ENCODE data around the gene WAS. TPM values are rescaled to one million over a fixed set of nuclear protein-coding genes. Genes with fewer than 3 reads are reported as not detected.
"Not testable (repeated sequence)": the region's sequence is repeated elsewhere in the genome, so short reads cannot be mapped to it uniquely, and the experiment has no call there.

Gene WAS
- polyA plus RNA-seq, 3 donors, result 22.8 to 159 (median 38.0) TPM

DNA sequence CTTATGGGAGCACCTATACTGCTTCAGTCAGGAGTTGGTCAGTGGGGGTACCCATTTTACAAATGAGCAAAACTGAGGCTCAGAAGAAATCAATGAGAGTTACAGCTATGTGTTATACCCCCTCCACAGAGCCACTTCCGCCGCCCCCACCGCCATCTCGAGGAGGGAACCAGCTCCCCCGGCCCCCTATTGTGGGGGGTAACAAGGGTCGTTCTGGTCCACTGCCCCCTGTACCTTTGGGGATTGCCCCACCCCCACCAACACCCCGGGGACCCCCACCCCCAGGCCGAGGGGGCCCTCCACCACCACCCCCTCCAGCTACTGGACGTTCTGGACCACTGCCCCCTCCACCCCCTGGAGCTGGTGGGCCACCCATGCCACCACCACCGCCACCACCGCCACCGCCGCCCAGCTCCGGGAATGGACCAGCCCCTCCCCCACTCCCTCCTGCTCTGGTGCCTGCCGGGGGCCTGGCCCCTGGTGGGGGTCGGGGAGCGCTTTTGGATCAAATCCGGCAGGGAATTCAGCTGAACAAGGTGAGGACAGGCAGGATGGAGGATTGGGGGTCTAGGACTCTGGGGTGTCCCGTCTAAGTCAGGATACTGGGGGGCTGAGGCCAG lies 5.0 kb downstream of the WAS start:
- TF ChIP-seq, protein P1, sequence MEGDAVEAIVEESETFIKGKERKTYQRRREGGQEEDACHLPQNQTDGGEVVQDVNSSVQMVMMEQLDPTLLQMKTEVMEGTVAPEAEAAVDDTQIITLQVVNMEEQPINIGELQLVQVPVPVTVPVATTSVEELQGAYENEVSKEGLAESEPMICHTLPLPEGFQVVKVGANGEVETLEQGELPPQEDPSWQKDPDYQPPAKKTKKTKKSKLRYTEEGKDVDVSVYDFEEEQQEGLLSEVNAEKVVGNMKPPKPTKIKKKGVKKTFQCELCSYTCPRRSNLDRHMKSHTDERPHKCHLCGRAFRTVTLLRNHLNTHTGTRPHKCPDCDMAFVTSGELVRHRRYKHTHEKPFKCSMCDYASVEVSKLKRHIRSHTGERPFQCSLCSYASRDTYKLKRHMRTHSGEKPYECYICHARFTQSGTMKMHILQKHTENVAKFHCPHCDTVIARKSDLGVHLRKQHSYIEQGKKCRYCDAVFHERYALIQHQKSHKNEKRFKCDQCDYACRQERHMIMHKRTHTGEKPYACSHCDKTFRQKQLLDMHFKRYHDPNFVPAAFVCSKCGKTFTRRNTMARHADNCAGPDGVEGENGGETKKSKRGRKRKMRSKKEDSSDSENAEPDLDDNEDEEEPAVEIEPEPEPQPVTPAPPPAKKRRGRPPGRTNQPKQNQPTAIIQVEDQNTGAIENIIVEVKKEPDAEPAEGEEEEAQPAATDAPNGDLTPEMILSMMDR (IDR thresholded peaks at IDR 0.05), result no peak
- H3K36me3 Mint-ChIP-seq, result peaks cover 56 to 60% of the 10 kb centered on the region in 2 donors
- Histone ChIP-seq H3K4me2 (replicated peaks; ENCODE audit: extremely low read depth, low read length, poor library complexity, severe bottlenecking) (no peak overlapping the region), H4K20me1 (ENCODE audit: insufficient read depth, low read length) (peaks cover 28% of the 10 kb centered on the region), H3K79me2 (ENCODE audit: insufficient read depth, low read length) (peaks cover 49% of the 10 kb centered on the region), H3K4me1 (ENCODE audit: control insufficient read depth in 1 of 2, insufficient read depth in 2 of 2, low read length in 2 of 2) (peaks cover 35 to 52% of the 10 kb centered on the region in 2 donors), H3K4me3 (replicated peaks in 1 of 3; ENCODE audit: low read depth in 2 of 3, low read length in 3 of 3) (no peak overlapping the region), H3K9me3 (replicated peaks in 1 of 2; ENCODE audit: control insufficient read depth in 1 of 2, insufficient read depth in 1 of 2, low read length in 2 of 2) (no peaks in the 10 kb centered on the region), H2AFZ (ENCODE audit: insufficient read depth, low read depth, low read length, poor library complexity, severe bottlenecking) (no peak overlapping the region), H3K27ac (ENCODE audit: low read depth in 1 of 2, low read length in 2 of 2) (no peak overlapping the region), H3K27me3 (ENCODE audit: control insufficient read depth in 2 of 2, insufficient read depth in 2 of 2, low read length in 2 of 2) (no peaks in the 10 kb centered on the region), H3K9ac (ENCODE audit: insufficient read depth, low read length, poor library complexity, severe bottlenecking) (no peak overlapping the region), H3K36me3 (replicated peaks in 1 of 2; ENCODE audit: control insufficient read depth in 1 of 2, insufficient read depth in 2 of 2, low read length in 2 of 2) (peaks cover 42 to 57% of the 10 kb centered on the region in 2 donors)
- WGBS (ENCODE audit: insufficient coverage), result no CpG with 5 or more reads among the region's 19 CpGs
- no peak overlapping the region for H3K4me3 Mint-ChIP-seq
- H3K9me3 Mint-ChIP-seq, result peaks cover 0 to 4% (median 0%) of the 10 kb centered on the region in 7 donors
- H3K4me1 Mint-ChIP-seq, result peaks cover 53% of the 10 kb centered on the region
- H3K27me3 Mint-ChIP-seq (ENCODE audit: low read depth in 3 of 3), result peaks cover 0 to 9% (median 0%) of the 10 kb centered on the region in 3 donors
- DNase-seq, result no peak
- peak overlapping the region in 2 of 7 donors; percentile 4 to 60 for H3K27ac Mint-ChIP-seq
- intact Hi-C loops (cut with micrococcal nuclease), result loop anchor here in 1 of 2 donors (10.0 kb wide), 1 partner anchor 226 kb away; the partner anchor contains the start of genes PIM2 and SLC35A2

DNA sequence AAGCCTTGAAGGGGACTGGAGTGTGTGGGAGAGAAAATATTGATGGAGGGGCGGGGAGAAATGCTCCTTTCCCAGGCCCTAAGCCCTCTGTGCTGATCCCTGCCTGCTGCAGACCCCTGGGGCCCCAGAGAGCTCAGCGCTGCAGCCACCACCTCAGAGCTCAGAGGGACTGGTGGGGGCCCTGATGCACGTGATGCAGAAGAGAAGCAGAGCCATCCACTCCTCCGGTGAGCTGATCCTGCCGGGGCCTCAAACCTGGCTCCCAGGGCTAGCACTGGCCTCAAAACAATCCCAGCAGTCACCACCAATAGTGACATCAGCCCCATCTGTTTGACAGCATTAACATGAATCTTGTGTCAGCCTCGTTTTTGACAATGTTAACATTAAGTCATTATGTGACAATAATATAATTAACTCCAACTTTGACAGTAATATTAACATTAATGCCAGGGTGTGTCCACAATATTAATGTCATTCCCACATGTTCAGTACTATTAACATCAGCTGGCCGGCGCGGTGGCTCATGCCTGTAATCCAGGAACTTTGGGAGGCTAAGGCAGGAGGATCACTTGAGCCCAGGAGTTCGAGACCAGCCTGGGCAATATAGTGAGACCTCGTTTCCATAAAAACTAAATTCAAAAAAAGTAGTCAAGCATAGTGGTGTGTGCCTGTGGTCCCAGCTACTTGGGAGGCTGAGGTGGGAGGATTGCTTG lies 5.8 kb downstream of the WAS start:
- H3K4me2 ChIP-seq (replicated peaks; ENCODE audit: extremely low read depth, low read length, poor library complexity, severe bottlenecking), result no peak overlapping the region
- Mint-ChIP-seq H3K9me3 (peaks cover 0 to 3% (median 0%) of the 10 kb centered on the region in 7 donors), H3K36me3 (peaks cover 55 to 59% of the 10 kb centered on the region in 2 donors), H3K4me3 (no peak overlapping the region), H3K27me3 (ENCODE audit: low read depth in 3 of 3) (peaks cover 0 to 9% (median 0%) of the 10 kb centered on the region in 3 donors), H3K27ac (peak overlapping the region in 3 of 7 donors; percentile 4 to 60 (median 15)), H3K4me1 (peaks cover 55% of the 10 kb centered on the region)
- WGBS (ENCODE audit: insufficient coverage), result no CpG with 5 or more reads among the region's 11 CpGs
- H3K9me3 ChIP-seq (replicated peaks in 1 of 2; ENCODE audit: control insufficient read depth in 1 of 2, insufficient read depth in 1 of 2, low read length in 2 of 2), result no peaks in the 10 kb centered on the region
- H3K4me3 ChIP-seq (replicated peaks in 1 of 3; ENCODE audit: low read depth in 2 of 3, low read length in 3 of 3), result no peak overlapping the region
- no peak overlapping the region for H2AFZ ChIP-seq (ENCODE audit: insufficient read depth, low read depth, low read length, poor library complexity, severe bottlenecking)
- TF ChIP-seq, protein P1 (IDR thresholded peaks at IDR 0.05), result no peak
- peaks cover 42 to 57% of the 10 kb centered on the region in 2 donors for H3K36me3 ChIP-seq (replicated peaks in 1 of 2; ENCODE audit: control insufficient read depth in 1 of 2, insufficient read depth in 2 of 2, low read length in 2 of 2)
- no peak overlapping the region for H3K27ac ChIP-seq (ENCODE audit: low read depth in 1 of 2, low read length in 2 of 2)
- peaks cover 41% of the 10 kb centered on the region for H3K79me2 ChIP-seq (ENCODE audit: insufficient read depth, low read length)
- DNase-seq, result no peak
- intact Hi-C loops (cut with micrococcal nuclease), result loop anchor here in 1 of 2 donors (10.0 kb wide), 1 partner anchor 225 kb away; the partner anchor contains the start of genes PIM2 and SLC35A2
- peaks cover 28% of the 10 kb centered on the region for H4K20me1 ChIP-seq (ENCODE audit: insufficient read depth, low read length)
- no peak overlapping the region for H3K9ac ChIP-seq (ENCODE audit: insufficient read depth, low read length, poor library complexity, severe bottlenecking)
- H3K27me3 ChIP-seq (ENCODE audit: control insufficient read depth in 2 of 2, insufficient read depth in 2 of 2, low read length in 2 of 2), result no peaks in the 10 kb centered on the region
- H3K4me1 ChIP-seq (ENCODE audit: control insufficient read depth in 1 of 2, insufficient read depth in 2 of 2, low read length in 2 of 2), result peaks cover 39 to 50% of the 10 kb centered on the region in 2 donors

DNA sequence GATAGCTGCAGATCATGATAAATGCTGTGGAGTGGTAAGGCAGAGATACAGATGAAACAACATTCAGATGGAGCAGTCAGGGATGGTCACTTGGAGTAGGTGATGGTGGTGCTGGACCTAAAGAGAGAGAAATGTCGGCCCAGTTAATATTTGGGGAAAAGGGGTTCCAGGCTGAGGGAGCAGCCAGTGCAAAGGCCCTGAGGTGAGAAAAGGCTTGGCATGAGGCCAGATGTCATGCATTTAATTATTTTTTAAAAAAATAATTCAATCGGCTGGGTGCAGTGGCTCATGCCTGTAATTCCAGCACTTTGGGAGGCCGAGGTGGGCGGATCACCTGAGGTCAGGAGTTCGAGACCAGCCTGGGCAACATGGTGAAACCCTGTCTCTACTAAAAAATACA lies 8.1 kb downstream of the WAS start:
- not testable (repeated sequence) for H3K27ac ChIP-seq (ENCODE audit: low read depth in 1 of 2, low read length in 2 of 2); H3K27me3 Mint-ChIP-seq (ENCODE audit: low read depth in 3 of 3); H3K4me3 ChIP-seq (replicated peaks in 1 of 3; ENCODE audit: low read depth in 2 of 3, low read length in 3 of 3); H2AFZ ChIP-seq (ENCODE audit: insufficient read depth, low read depth, low read length, poor library complexity, severe bottlenecking); H3K27me3 ChIP-seq (ENCODE audit: control insufficient read depth in 2 of 2, insufficient read depth in 2 of 2, low read length in 2 of 2); H3K4me3 Mint-ChIP-seq; H3K9ac ChIP-seq (ENCODE audit: insufficient read depth, low read length, poor library complexity, severe bottlenecking); H3K4me2 ChIP-seq (replicated peaks; ENCODE audit: extremely low read depth, low read length, poor library complexity, severe bottlenecking); H3K9me3 Mint-ChIP-seq; DNase-seq; H3K9me3 ChIP-seq (replicated peaks in 1 of 2; ENCODE audit: control insufficient read depth in 1 of 2, insufficient read depth in 1 of 2, low read length in 2 of 2)
- H4K20me1 ChIP-seq (ENCODE audit: insufficient read depth, low read length), result peaks cover 27% of the 10 kb centered on the region
- H3K36me3 Mint-ChIP-seq, result peaks cover 33 to 36% of the 10 kb centered on the region in 2 donors
- peaks cover 36 to 43% of the 10 kb centered on the region in 2 donors for H3K4me1 ChIP-seq (ENCODE audit: control insufficient read depth in 1 of 2, insufficient read depth in 2 of 2, low read length in 2 of 2)
- H3K36me3 ChIP-seq (replicated peaks in 1 of 2; ENCODE audit: control insufficient read depth in 1 of 2, insufficient read depth in 2 of 2, low read length in 2 of 2), result peaks cover 31 to 42% of the 10 kb centered on the region in 2 donors
- H3K27ac Mint-ChIP-seq, result peak overlapping the region in 1 of 7 donors; percentile 46
- H3K79me2 ChIP-seq (ENCODE audit: insufficient read depth, low read length), result peaks cover 18% of the 10 kb centered on the region
- H3K4me1 Mint-ChIP-seq, result peaks cover 49% of the 10 kb centered on the region
- 80% methylated on average over 1 of the region's 5 CpGs for WGBS (ENCODE audit: insufficient coverage)
- intact Hi-C loops (cut with micrococcal nuclease), result loop anchor here (10.0 kb wide), 2 partner anchors 47 to 113 kb away; partner anchors contain the start of gene HDAC6 (in 1 of the 2)

All from CD14-positive monocyte (primary cell).